Measurements from ENCODE around the gene ASIC2. TPM values are rescaled to one million over a fixed set of nuclear protein-coding genes. Genes with fewer than 3 reads are reported as not detected.

Gene ASIC2
- total RNA-seq, 1 experiment from 2014 or later = 0.74 TPM

- Histone ChIP-seq H3K9ac (ENCODE audit: extremely low read depth, insufficient read length, low read length) (no peak overlapping the region), H4K8ac (replicated peaks; ENCODE audit: insufficient read length, low read depth, low read length) (no peak overlapping the region), H4K20me1 (ENCODE audit: control insufficient read depth, insufficient read depth, insufficient read length) (no peaks in the 10 kb centered on the region), H3T11ph (ENCODE audit: low read length) (no peak overlapping the region), H3K4me1 (ENCODE audit: insufficient read depth, low read length) (no peaks in the 10 kb centered on the region), H2BK5ac (ENCODE audit: insufficient read length, low read length) (no peak overlapping the region), H2AK5ac (ENCODE audit: insufficient read length, low read length) (no peak overlapping the region), H3K9me3 (ENCODE audit: control insufficient read depth, low read depth, low read length) (no peaks in the 10 kb centered on the region), H3K4me2 (ENCODE audit: insufficient read depth, insufficient read length, low read length) (no peak overlapping the region), H2BK15ac (ENCODE audit: low read depth, low read length) (no peak overlapping the region), H3K79me2 (ENCODE audit: insufficient read depth, low read length) (no peaks in the 10 kb centered on the region), H3K23ac (ENCODE audit: insufficient read length, low read depth, low read length) (no peak overlapping the region), H3K79me1 (ENCODE audit: insufficient read depth, low read depth, low read length, poor library complexity, severe bottlenecking) (no peaks in the 10 kb centered on the region), H4K5ac (ENCODE audit: insufficient read length, low read depth, low read length) (no peak overlapping the region), H3K14ac (ENCODE audit: insufficient read depth, low read length) (no peak overlapping the region), H4K91ac (ENCODE audit: insufficient read length, low read depth, low read length) (peak overlapping the region; percentile 42), H3K27me3 (ENCODE audit: insufficient read depth, low read length) (no peaks in the 10 kb centered on the region), H2AFZ (ENCODE audit: low read length) (no peak overlapping the region), H3K56ac (ENCODE audit: insufficient read length, low read depth, low read length) (no peak overlapping the region), H3K4ac (ENCODE audit: low read depth, low read length) (no peak overlapping the region), H2BK20ac (ENCODE audit: low read depth, low read length, poor library complexity, severe bottlenecking) (no peak overlapping the region), H2BK120ac (ENCODE audit: low read depth, low read length, poor library complexity, severe bottlenecking) (no peak overlapping the region), H3K23me2 (ENCODE audit: insufficient read length, low read depth, low read length, poor library complexity, severe bottlenecking) (no peaks in the 10 kb centered on the region), H3K18ac (ENCODE audit: insufficient read length, low read depth, low read length) (no peak overlapping the region), H3K27ac (ENCODE audit: insufficient read length, low read depth, low read length) (no peak overlapping the region), H2BK12ac (ENCODE audit: insufficient read length, low read depth, low read length) (no peak overlapping the region)
- peaks cover 0 to 4% (median 3%) of the 10 kb centered on the region in 3 experiments; a peak in 3 of 7 replicates for H3K36me3 Mint-ChIP-seq (ENCODE audit: insufficient read depth in 1 of 3, low read depth in 3 of 3)
- no peak overlapping the region; a peak in 1 of 7 replicates for H3K27ac Mint-ChIP-seq
- H3K4me3 Mint-ChIP-seq = no peak overlapping the region
- WGBS (ENCODE audit: extremely low coverage, insufficient read length, low lambda C conversion rate) = no CpG with 5 or more reads among the region's 3 CpGs
- peaks cover 8 to 11% of the 10 kb centered on the region in 2 experiments; a peak in 4 of 5 replicates for H3K9me3 Mint-ChIP-seq
- DNase-seq = peak; percentile 90
- peaks cover 19% of the 10 kb centered on the region for H3K27me3 Mint-ChIP-seq (ENCODE audit: low read depth)
- TF ChIP-seq CTCF (conservative IDR thresholded peaks at IDR 0.05) = peak; percentile 93
- no peaks in the 10 kb centered on the region; a peak in 1 of 4 replicates for H3K4me1 Mint-ChIP-seq
Observed at GRCh38 chr17:33038740-33039139, 254.4 kb downstream of the ASIC2 start.

All from H9 (cell line).